Cerebellar nuclear complex (tissue), 1 donor: Measurements from ENCODE around the gene PDCD5.
A peak's percentile ranks its signal among the peaks of the same experiment; 100 is the strongest.
"Not testable (repeated sequence)": the region's sequence is repeated elsewhere in the genome, so short reads cannot be mapped to it uniquely, and the experiment has no call there.

Experiments
- DNase-seq, 2 experiments: peaks; one replicate each; lab custom pipeline; 2025; lab: John Stamatoyannopoulos, UW

Gene PDCD5

DNA sequence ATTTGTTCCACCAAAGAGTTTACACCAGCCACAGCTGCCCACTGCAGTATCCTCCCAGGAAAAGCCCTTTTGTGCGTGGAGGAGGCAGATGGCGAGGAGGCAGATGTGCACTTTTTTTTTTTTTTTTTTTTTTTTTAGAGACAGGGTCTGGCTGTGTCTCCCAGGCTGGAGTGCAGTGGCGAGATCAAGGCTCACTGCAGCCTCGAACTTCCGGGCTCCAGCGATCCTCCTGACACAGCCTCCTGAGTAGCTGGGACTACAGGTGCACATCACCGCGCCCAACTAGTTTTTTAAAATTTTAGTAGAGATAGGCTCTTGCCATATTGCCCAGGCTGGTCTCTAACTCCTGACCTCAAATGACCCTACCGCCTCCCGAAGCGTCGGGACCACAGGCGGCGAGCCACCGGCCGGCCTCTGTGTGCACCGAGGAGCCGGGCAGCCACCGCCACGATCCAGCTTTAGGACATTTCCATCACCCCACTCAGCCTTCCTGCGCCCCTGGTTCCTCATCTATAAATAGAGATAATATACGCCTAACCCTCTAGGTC, 563 bp upstream of the PDCD5 start:
- no peak for DNase-seq

DNA sequence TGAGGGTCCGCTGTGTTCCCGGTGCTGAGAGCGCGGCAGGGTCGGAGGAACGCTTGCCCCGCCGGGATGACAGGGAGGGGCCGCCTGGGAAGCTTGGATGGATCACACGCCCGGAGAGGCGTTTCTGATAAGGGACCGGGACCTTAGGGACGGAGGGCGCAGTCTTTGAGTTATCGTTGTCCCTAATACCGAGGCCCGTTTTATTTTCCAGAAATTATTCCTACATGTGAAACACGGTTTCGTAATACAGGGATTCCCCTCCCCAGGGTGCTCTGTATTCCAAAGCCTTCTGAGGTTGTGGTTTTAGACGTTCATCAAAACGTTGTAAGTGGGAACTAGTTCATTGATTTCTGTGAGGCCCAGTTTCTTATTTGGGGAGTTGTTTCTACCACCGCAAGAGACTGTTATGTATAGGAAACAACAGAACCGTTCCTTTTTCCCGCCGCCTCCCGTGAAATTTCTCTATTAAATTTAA, 752 bp downstream of the PDCD5 start:
- no peak for DNase-seq

DNA sequence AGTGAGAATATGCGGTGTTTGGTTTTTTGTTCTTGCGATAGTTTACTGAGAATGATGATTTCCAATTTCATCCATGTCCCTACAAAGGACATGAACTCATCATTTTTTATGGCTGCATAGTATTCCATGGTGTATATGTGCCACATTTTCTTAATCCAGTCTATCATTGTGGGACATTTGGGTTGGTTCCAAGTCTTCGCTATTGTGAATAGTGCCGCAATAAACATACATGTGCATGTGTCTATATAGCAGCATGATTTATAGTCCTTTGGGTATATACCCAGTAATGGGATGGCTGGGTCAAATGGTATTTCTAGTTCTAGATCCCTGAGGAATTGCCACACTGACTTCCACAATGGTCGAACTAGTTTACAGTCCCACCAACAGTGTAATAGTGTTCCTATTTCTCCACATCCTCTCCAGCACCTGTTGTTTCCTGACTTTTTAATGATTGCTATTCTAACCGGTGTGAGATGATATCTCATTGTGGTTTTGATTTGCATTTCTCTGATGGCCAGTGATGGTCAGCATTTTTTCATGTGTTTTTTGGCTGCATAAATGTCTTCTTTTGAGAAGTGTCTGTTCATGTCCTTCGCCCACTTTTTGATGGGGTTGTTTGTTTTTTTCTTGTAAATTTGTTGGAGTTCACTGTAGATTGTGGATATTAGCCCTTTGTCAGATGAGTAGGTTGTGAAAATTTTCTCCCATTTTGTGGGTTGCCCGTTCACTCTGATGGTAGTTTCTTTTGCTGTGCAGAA, 6.9 kb downstream of the PDCD5 start:
- DNase-seq: not testable (repeated sequence)

DNA sequence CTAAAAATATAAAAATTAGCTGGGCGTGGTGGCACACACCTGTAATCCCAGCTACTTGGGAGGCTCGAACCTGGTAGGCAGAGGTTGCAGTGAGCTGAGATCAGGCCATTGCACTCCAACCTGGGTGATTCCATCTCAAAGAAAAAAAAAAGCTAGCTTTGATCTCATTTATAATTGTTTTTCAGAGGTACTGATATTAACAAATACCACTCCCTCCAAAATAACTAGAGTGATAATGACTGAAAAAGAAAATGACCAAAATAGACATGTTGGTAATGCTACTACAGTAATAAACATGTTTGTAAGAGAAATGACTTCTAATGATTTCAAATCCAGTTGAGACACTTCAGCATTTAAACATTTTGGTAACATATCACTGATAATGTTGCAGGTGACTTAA, 13.0 kb downstream of the PDCD5 start:
- DNase-seq: no peak

DNA sequence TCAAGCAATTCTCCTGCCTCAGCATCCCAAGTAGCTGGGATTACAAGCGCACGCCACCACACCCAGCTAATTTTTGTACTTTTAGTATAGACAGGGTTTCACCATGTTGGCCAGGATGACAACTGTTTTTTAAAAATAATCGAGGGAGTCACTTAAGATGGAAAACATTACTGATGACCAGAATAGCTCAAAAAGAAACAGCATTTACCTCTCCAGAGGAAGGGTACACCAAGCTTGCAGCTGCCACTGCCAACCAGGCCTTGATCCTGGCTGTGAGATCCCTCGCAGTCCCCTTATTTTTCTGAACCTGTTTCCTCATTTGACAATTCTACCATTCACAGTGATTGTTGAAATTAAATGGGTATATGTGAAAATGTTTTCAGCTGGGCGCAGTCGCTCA, 14.5 kb downstream of the PDCD5 start:
- no peak for DNase-seq

DNA sequence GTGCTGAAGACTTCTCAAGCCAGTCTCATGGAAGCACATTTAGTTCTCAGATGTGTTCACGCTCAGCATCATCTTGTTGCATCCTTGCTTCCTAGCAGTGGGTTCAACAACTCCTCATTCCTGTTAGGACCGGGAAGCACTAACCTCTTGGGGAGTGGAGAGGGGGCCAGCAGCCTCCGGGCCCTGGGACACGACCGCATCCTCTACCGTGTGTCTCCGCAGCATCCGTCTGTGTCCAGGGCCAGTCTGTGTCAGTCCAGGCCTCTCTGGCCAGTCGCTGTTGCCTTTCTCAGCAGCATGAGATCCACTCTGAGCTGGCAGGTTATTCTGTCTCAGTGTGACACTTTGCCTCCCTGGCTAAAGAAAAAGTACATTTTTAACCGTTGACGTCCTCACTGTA, 17.0 kb downstream of the PDCD5 start:
- no peak for DNase-seq

DNA sequence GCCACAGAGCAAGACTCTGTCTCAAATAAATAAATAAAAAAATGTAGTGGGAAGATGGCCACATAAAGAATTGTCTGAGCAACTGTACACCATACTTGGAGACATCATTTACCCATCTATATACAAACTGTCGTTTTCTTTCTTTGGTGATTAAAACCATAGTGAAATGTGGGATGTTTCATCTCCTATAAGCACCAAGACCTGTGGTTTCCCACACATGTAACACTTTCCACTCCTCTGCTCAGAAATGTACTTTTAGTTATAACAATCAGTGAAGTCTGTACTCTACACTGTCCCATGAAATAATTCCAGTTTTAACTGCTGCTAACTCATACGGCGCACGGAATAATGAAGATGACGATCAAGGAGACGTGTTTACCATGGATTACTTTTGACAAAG, 18.3 kb downstream of the PDCD5 start:
- no peak for DNase-seq

DNA sequence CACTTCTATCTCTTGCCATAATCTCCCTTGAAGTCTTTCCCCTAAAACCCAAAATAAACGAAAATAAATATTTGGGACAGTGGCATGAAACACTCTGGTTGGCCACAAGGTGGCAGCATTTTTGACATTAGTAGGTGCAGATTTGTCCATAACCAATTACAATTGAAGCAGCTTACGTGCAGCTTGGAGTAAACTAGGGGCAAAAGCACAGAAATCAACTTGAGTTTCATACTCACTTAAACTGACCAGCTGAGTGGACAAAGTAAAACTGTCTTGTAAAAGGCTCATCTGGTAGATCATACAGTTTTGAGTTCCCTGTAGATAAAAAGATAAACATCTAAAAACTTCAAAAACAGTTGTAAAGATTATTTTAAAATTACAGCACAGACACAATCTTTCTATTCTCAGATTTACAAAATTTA, 18.8 kb downstream of the PDCD5 start:
- DNase-seq: peak in 1 of 2 experiments; percentile 11

DNA sequence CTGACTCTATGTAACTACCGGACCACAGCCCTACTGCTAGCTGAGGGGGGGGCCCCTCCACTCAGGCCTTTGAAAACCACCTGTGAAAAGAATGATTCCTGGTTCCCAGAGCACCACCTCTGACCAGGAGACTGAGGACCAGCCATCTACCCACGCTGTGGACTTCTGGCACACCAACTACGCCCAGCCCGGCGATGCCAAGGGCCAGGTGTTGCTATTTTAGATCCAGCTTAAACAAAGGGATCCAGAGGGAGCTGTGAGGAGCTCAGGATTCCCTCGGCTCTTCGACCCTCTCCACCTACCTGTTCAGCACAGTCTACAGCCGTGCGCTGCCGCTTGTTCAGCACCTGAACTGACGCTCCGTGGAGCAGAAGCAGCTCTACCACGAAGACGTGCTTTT, 23.0 kb downstream of the PDCD5 start:
- no peak for DNase-seq

DNA sequence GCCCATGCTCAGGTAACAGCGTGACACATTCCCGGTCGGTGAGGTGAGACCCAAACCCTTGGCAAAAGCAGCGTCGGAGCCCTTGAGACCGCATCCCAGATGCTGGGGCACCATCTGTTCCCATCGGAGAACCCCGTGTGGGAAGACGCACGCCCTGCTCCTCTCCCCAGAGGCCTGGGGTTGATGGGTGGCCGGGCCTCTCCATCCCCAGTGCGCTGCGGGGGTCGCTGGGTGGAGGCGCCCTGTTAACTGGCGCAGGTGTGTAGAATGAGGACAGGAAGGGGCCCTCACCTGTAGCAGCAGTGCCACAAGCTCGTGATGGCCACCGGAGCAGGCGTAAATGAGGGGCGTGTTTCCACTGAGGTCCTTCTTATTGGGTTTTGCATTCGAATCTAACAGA, 24.6 kb downstream of the PDCD5 start:
- DNase-seq: no peak

DNA sequence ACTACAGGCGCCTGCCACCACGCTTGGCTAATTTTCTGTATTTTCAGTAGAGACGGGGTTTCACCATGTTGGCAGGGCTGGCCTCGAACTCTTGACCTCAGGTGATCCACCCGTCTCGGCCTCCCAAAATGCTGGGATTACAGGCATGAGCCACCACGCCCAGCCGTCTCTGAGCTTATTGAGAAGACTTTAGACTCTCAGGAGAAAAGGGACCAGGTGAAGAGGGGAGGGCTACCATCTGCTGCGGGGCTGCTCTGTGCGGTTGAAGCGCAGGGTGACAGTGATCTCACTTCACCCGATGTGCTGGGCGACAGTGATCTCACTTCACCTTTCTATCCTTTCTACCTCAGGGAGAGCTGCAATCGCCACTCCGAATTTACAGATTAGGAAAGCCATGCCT, 25.3 kb downstream of the PDCD5 start:
- no peak for DNase-seq

DNA sequence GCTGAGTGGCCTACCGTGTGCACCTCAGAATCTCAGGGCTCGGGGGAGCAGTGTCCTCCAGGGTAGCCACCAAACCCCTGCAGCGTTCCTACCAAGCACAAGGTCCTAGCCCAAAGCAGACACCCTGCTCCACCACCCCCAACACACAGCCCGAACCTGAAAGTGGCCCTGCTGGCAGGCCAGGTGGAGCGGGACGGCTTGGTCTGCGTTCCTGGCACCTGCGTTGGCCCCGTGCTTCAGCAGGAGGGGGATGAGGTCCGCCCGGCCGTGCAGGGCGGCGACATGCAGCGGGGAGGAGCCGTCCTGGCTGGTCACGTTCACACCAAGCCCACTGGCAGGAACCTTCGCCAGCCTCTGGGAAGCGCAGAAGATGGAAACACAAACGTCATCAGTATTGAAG, 26.5 kb downstream of the PDCD5 start:
- no peak for DNase-seq

DNA sequence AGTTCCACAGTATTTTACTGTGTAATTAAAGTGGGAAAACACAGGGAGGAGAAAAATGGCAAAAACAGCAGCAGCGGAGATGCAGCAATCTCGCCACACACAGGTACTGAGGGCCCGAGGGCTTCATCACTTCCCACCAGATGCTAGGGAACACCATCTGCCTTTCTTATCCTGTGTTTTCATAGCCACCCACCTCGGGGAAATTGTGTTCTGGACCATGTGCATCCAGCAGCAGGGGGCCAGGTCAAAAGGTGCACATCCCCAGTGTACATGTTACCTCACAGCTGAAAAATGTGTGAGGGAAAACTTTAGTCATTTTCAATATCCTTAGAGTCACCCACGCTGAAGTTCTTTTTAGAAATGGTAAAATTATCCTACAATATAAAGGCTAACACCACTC, 30.2 kb downstream of the PDCD5 start:
- no peak for DNase-seq

DNA sequence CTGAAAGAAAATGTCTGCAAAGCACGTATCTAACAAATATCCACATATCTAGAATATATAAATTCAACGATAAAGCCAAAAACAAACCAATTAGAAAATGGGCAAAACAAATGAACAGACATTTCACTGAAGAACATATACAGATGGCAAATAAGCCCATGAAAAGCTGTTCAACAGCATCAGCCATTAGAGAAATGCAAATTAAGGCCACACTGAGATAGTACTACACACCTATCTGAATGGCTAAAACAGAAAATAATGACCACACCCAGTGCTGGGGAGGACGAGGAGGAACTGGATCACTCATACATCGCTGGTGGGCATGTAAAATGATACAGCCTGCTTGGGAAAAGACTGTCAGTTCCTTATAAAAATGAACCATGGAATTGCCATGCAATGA, 32.0 kb downstream of the PDCD5 start:
- DNase-seq: no peak

DNA sequence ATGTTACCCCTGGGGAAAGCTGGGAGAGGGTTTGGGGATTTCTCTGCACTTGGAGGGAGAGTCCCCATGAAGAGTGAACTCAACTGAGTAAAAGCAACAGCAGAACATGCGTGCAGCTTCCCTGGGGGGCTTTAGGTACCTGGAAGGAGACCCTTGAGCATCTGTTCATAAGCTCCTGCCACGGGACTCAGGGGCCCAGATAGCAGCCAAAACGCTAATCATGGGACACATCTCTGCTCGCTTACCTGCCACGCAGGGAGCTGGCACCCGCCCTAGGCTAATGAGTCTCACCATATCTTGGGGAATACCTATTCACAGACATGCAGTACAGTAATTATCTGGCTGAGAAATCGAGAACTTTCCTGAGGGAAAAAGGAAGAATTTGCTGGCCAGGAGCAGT, 33.9 kb downstream of the PDCD5 start:
- DNase-seq: no peak

DNA sequence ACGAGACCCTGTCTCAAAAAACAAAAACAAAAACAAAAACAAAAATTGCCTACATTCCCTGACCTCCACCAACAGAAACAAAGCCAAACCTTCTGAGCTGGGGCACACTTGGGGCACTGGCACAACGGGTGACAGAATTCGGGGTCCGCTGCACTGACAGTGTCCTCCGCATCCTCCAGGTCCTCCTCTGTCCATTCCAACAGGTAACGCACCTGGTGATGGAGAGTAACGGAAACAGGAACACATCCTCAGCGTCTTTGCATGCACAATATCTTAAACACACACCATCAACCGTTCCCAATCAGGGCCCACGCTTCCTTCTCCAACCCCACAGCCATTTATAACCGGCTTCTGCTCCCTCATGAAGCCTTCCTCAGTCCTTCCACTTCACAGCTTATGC, 34.6 kb downstream of the PDCD5 start:
- DNase-seq: no peak

DNA sequence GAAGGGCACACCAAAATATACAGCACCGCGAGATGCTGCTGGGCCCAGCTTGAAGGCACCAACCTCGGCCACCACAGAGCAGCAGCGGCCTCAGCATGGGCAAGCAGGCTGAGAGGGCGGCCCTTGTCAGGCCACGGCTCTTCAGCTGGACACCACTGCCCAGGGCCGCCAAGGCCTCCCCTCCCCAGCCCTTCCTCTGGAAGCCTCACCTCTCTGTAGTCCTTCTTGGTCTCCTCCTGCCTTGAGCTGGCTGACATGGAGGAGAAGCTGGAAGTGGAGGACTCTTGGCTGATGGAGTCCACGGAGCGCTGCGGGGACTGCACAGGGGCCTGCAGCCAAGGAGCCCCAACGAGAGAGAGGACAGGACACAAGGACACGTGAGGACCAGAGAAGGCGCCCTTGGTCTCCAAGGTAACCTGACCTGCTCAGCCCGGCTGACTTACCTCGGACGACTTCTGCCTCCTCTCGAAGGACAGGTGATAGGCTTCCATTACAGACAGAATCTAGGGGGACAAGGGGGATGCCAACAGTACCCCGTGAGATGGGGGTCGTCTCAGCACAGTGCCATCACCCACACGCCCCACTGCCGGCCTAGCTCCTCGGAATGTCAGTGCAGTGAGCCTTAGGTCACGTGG, 38.2 kb downstream of the PDCD5 start:
- DNase-seq: no peak

DNA sequence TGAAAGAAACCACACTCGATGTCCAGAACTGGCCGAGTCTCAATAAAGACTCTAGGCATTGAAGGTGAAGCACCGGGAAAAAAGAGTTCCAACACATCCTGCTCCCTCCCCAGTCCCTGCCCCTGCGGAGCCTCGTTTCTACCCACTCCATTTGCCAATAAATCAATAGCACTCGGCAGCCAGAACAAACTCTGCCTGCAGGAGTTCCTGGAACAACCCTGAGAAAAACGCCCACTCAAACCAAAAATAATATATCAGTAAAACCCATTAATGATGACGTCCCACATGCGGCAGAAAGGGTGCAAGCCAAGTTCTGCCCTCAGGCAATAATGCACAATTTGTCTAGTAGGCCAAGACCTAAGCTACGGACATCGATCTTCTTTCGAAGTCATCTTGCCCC, 41.0 kb downstream of the PDCD5 start:
- no peak for DNase-seq

DNA sequence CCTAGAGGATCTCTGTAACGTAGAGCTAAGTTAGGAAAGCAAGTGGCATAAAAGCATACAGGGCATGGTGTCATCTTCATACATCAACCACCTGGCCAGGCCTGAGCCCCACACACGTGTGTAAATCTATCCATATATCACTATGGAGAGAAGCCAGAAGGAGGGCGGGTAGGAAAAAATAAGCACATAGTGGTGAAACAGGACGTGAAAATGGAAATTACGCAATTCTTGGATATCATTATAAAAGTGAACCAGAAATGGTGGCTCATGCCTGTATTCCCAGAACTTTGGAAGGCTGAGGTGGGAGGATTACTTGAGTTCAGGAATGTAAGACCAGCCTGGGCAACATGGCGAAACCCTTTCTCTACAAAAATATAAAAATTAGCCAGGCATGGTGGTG, 43.4 kb downstream of the PDCD5 start:
- no peak for DNase-seq

DNA sequence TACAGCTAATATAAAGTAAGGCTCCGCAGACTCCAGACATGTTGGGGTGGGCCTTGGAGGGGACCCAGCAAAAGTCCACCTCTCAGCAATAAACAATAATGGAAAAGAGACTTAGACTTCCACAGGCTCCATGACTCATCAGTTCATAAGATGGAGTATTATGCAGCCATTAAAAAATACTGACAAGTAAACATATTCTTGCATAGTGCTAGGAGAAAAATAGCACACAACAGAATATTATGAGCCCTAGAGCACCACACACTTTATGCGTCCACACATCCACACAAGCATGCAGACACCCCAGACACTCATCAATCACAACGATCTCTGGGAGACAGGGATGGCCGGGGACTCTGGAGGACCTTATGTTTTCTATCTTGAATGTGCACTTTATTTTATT, 46.0 kb downstream of the PDCD5 start:
- DNase-seq: no peak

DNA sequence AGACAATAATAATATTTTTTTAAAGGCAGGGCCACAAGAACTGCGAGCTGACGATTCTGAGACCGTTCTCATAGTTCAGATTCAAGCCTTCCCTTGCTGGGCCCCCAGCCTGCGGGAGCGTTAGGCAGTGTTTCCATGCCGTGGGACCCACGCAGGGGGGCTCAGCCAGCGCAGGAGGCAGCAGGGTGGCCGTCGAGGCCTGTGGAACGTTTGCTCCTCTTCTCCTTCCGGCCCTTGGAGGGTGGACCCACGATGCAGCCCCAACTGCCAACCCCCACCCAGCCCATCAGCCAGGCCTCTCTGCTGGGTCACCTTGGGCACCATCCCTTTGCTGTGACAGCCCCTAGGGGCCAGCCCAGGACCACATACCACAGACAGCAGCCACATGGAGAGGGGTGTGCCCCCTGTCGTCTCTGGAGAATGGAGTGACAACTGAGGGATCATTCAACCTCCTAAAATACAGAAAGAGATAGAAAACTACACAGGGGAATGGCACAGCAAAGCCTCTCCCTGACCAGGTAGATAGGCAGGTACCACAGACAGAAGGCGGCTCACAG, 46.8 kb downstream of the PDCD5 start:
- DNase-seq: no peak

DNA sequence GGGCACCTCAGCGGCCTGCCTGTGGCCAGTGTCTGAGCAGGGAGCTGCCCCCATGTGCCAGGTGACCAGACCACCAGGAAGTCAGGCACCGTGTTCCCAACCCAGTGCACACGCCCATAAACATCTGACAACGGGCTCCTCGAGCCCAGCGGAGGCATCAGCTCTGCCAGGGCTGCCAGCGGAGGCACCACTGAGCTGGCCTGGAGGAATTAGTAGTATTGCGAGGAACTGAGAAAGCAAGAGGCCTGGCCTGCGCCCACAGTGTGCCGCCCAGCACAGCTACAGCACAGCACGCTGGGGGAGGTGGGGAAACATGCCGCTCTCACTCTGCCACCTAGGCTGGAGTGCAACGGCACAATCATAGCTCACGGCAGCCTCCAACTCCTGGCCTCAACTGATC, 49.3 kb downstream of the PDCD5 start:
- no peak for DNase-seq

DNA sequence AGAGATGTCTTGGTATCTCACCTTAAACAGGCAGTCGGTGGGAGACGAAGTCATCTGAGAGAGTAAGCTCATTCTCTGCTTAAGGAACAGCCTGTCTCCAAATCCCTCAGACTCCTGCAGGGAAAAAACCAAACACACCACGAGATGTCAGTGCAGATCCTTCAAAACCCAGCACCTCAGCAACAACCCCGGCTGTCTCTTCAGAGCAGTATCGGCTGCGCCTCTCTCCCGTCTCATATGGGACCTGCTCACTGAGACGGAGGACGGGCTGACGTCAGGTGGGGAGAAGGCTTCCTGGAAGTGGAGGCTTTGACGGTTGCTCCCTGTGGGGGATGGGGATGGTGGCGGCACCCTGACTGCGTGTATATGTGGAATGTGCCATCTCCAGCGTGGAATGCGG, 50.4 kb downstream of the PDCD5 start:
- DNase-seq: no peak
